KG1 (cell line): Measurements from ENCODE around the gene NRROS.
A peak's percentile ranks its signal among the peaks of the same experiment; 100 is the strongest.
"Not testable (repeated sequence)": the region's sequence is repeated elsewhere in the genome, so short reads cannot be mapped to it uniquely, and the experiment has no call there.

Experiments
- DNase-seq: peaks from one replicate; lab custom pipeline; 2025; lab: John Stamatoyannopoulos, UW

NRROS gene

DNA sequence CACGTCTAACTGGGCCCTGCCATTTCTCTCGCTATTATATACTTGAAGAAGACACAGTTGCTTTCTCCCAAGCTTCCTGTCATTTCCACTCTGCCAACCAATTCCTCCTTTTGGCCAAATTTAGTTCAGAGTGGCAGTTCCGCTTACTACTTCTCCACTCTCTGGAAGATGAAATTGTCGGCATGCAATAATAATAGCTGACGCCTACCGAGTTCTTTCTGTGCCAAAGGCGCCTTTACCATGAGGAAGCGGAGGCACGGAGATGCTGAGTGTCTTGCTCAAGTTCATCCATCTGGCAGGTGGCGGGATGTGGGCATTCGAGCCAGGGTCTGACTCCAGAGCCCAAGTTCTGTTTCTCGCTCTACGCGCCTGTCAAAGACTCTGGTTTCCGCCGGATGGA lies 14.6 kb upstream of the NRROS start:
- no peak for DNase-seq

GRCh38 chr3:196625331-196625730 lies 14.2 kb upstream of the NRROS start:
- DNase-seq = no peak

GRCh38 chr3:196627918-196628231 lies 11.6 kb upstream of the NRROS start:
- no peak for DNase-seq

DNA sequence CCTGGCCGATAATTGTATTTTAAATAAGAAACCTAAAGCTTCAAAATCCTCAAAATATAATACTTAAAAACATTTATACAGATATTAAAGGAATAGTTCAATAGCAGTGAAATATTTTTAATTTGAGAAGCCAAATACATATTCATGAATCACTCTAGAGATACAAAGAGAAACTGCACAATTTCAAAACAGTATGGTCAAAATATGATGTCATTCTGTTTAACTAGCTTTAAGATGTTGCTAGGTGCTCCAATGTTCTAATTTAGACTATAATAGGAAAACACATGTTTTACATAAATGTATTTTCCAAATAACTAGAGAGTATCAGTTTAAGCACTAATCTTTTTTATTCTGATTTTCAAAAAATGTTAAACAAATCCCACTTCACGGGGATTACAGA lies 10.3 kb upstream of the NRROS start:
- no peak for DNase-seq

- DNase-seq = peak; percentile 87
Measured at GRCh38 chr3:196631682-196632045, 7.8 kb upstream of the NRROS start.

DNA sequence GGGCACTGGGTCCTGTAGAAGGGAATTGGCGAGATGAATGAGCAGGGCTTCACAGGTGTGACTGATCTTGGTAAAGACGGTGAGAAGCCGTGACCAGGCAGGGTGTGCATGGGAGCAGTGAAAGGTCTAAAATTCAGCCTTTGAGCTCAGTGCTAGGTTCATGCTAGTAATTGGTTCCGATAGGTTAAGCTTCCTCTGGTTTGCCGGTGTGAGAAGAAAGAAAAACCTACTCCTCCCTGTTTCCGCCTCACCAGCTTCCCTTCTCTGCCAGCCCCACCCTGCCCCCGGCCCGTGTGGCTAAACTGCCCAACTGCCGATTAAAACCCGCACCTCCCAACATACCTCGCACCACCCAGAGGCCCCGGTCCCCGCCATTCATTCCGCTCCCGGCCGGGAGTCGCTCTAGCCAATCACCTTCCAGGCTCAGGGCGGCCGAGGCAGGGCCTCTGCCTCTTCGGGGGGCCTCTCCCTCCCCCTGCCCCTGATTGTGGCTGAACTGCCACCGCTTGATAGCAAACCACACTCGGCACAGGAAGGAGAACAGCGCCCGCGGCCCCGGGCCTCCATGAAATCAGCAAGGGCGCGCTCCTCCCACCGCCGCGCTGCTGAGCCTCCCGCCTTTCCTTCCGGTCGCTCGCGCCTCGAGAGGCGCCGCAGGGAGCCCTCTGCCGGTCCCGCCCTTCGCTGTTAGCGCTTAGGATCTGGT lies 7.3 kb upstream of the NRROS start:
- peak; percentile 100 for DNase-seq

- peak; percentile 58 for DNase-seq
Measured at GRCh38 chr3:196633555-196634151, 5.8 kb upstream of the NRROS start.

GRCh38 chr3:196634224-196634623 lies 5.3 kb upstream of the NRROS start:
- DNase-seq = no peak

- no peak for DNase-seq
Measured at GRCh38 chr3:196634829-196635228, 4.7 kb upstream of the NRROS start.

DNA sequence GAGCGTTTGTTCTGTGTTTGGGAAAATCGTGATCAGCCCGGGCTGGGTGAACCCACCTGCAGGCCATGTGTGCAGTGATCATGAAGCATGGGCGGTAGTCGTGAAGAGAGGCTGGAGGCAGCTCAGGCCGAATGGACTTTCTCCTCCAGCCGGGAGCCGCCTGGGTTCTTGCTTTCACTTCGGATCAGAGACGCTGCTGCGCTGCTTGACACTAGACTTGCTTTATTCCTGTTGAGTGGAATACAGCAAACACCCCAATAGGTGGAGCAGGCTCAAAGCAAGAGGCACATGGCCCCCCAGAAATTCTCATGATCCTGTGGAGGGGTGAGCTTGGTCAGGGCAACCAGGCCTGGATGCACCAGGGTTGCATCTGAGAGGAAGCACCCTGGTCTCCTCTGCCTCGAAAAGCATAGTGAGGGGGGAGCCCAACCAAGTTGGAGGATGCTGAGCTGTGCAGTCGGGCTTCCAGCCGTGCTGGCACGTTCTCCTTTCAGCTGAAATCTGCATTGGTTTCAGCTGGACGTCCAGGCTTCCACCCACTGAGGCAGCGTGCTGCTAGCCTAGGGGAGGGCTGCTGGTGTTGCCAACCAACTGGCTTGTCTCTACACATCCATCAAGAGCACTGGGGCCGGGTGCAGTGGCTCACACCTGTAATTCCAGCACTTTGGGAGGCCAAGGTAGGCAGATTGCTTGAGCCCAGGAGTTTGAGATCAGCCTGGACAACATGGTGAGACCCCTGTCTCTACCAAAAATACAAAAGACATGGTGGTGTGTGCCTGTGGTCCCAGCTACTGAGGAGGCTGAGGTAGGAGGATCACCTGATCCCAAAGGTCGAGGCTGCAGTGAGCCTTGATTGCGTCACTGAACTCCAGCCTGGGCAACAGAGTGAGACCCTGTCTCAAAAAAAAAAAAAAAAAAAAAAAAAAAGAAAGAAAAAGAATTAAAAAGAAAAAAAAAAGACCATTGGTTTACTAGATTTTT lies 2.8 kb upstream of the NRROS start:
- DNase-seq = peak; percentile 17

GRCh38 chr3:196637941-196638340 lies 1.6 kb upstream of the NRROS start:
- not testable (repeated sequence) for DNase-seq

DNA sequence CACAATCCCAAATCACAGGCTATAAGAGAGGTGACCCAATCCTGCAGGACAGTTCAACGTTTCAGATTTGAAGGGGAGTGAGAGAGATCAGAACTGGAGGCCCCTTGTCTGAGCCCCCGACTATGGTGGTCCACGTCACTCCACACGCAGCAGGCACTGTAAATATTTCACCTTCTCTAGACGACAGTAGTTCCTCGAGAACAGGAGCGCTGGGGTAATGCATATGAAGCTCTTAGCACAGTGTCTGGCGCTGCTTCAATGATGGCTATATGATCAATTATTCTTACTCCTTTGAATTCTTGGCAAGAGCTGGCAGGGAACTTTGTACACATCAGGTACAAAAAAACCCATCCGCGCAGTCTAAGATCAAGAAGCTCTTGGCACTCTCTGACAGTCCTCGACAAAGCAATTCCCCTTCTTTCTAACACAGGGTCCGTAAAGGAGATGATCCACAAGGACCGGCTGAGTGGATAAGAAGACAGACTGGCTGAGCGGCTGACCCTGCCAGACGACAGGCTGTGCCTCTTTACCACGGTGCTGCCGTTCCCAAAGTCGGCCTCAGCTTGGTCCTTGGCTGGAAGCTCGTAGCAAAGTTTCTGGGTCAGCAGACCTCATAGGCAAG lies 522 bp upstream of the NRROS start:
- DNase-seq = peak; percentile 60

GRCh38 chr3:196640297-196641018 lies 964 bp downstream of the NRROS start:
- DNase-seq = no peak

- DNase-seq = peak; percentile 31
Measured at GRCh38 chr3:196641333-196642054, 2.0 kb downstream of the NRROS start.

GRCh38 chr3:196642434-196642833 lies 2.9 kb downstream of the NRROS start:
- DNase-seq = peak; percentile 36

- peak; percentile 53 for DNase-seq
Measured at GRCh38 chr3:196643201-196643749, 3.8 kb downstream of the NRROS start.

DNA sequence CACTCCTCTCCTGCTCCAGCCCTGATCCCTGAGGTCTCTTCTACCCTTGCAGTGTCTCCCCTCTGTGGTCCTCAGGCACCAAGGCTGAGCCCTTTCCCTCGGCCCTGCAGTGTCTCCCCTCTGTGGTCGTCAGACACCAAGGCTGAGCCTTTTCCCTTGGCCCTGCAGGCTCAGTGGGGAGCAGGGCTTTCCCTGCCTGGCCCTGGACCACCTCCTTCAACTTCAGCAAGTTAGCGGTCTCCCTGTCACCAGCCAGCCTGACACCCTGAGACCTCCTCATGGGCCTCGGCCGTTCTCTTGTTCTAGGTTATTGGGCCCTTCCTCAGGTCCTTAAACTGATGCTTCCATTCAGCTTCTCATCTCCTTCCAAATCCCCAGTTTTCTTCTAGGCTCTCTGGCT lies 4.3 kb downstream of the NRROS start:
- no peak for DNase-seq

DNA sequence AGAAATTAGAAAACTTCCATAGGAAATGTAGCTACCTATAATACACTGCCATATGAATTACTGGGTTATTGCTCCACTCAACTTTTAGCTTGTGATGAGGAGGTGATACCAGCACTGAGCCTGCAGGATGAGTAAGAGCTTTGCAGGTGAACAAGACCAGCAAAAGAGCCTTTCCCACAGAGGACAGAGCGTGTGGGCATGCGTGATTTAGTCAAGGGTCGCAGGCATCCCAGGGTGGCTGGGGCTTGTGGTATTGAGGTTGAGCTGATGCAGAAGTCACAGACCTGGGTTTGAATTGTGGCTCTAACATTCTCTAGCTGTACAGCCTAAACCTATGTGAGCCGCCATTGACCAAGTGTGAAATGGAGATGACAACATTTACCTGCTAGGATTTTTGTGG lies 5.6 kb downstream of the NRROS start:
- DNase-seq = no peak

DNA sequence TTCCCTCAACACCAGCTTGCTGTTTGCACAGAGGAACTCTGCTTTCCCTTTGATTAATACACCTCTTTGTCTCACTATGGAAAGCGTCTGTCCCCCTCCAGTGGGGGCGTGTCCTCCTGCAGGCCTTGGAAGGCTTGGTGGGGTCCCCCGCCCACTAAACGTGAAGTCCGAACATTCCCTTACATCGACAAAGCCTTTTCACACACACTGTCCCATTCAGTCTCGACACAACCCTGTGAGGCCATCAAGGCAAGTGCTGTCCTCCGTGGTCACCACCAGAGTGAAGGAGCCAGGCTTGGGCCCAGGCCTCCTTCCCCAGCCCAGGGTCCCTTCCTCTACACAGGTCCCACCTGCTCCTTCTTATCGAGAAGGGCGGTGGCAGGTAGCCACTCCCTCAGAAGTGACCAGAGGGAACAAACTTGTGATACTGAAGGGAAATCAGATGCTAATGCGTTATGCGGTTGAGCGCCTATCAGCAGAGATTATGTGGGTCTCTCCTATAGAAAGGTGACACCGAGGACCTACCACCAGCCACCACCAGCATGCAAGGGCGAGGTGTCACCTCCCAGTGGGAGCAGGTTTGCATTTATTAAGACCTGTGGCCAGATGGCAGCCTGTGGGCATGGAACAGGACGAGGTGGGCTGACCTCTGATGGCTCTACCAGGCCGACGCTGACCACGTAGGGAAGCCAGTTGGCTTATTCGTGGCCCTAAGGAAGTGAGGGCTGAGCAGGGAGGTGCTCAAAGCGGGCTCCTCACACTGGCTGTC lies 6.6 kb downstream of the NRROS start:
- DNase-seq = no peak

DNA sequence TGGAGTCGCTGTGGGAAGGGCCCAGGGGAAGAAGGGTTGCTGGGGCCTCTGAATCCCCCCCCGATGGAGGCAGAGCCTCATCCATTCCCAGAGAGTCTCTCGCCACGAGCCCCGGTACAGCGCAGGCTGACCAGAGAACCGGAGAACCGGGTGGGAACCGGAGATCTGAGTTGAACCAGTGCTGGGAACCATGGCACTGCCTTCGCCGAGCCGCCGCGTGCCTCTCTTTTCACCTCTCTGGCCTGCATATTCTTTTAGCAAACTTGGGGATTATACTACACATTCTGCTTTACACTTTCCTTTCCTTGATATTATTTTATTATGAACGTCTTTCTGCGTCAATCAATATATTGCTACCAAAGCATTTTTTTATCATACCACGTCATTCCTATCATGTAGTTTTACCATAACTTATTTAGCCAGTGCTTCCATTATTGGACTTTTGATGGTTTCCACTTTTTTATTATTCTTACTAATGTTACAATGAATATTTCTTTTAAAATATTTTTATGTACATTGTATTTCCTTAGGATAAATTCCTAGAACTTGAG lies 7.2 kb downstream of the NRROS start:
- no peak for DNase-seq
